ENCODE results near the gene CHRNB1.

CHRNB1 gene

DNA sequence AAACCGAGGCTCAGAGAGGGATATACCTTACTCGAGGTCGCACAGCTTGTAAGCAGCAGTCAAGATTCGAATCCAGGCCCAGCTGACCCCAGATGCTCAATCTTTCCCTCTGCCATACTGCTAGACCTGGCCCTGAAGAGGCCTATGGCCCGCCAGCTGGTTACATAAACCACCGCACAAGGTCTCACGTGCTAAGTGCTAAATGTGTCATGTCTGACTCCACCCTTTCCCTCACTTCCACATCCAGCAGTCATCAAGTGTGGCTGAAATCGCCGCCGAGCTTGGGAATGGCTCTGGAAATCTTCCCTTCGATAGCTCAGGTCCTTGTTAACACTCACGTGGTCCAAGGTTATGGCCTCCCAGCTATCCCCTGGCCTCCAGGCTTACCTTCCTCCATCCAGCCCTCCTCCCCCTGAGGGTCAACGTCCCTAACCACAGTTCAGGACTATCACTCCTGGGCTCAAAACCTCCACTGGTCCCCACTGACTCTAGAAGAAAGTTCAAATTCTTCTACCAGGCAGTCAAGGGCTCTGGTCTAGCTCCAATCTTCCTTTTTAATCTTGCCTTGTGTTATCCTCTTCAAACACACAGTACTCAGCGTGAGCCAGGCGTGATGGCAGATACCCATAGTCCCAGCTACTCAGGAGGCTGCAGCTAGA lies 31.0 kb downstream of the CHRNB1 start:
- Histone ChIP-seq H3K36me3 (replicated peaks in 1 of 2; ENCODE audit: control insufficient read depth in 2 of 2, insufficient read depth in 2 of 2, low read length in 2 of 2) (peaks cover 0 to 3% of the 10 kb centered on the region in 2 donors), H2AK5ac (ENCODE audit: low read depth, low read length) (no peak overlapping the region), H3K9me3 (replicated peaks in 1 of 2; ENCODE audit: control insufficient read depth in 2 of 2, insufficient read depth in 1 of 2, low read depth in 1 of 2, low read length in 2 of 2) (no peaks in the 10 kb centered on the region), H2BK5ac (ENCODE audit: low read length) (no peak overlapping the region), H3K4me3 (ENCODE audit: low read length in 2 of 2) (no peak overlapping the region), H2BK15ac (ENCODE audit: low read length) (no peak overlapping the region), H3K9ac (ENCODE audit: low read depth, low read length, poor library complexity) (no peak overlapping the region), H3K4me1 (ENCODE audit: control insufficient read depth in 2 of 2, insufficient read depth in 1 of 2, low read depth in 1 of 2, low read length in 2 of 2) (peaks cover 18 to 20% of the 10 kb centered on the region in 2 donors), H3K4me2 (ENCODE audit: insufficient read depth, low read length, poor library complexity, severe bottlenecking) (no peak overlapping the region), H3K27me3 (ENCODE audit: control insufficient read depth in 3 of 3, insufficient read depth in 3 of 3, low read depth in 1 of 3, low read length in 3 of 3) (no peaks in the 10 kb centered on the region), H2BK120ac (ENCODE audit: low read depth, low read length) (no peak overlapping the region), H2BK12ac (ENCODE audit: low read length) (no peak overlapping the region), H4K91ac (ENCODE audit: low read depth, low read length, poor library complexity) (no peak overlapping the region), H3K14ac (ENCODE audit: low read length) (no peak overlapping the region), H2AFZ (ENCODE audit: low read length) (no peak overlapping the region), H4K8ac (ENCODE audit: low read depth, low read length) (no peak overlapping the region), H3K79me1 (ENCODE audit: low read depth, low read length) (peaks cover 18% of the 10 kb centered on the region), H3K27ac (replicated peaks; ENCODE audit: low read length) (no peak overlapping the region), H3K23ac (ENCODE audit: low read depth, low read length, poor library complexity) (no peak overlapping the region), H3K4ac (ENCODE audit: low read length) (no peak overlapping the region), H3K18ac (ENCODE audit: low read length) (no peak overlapping the region)
- no peak for DNase-seq (ENCODE audit: low spot score)
- no CpG with 5 or more reads among the region's 15 CpGs for WGBS, 2 donors (ENCODE audit: extremely low coverage in 2 of 2, insufficient read length in 2 of 2, insufficient replicate concordance in 1 of 2)

DNA sequence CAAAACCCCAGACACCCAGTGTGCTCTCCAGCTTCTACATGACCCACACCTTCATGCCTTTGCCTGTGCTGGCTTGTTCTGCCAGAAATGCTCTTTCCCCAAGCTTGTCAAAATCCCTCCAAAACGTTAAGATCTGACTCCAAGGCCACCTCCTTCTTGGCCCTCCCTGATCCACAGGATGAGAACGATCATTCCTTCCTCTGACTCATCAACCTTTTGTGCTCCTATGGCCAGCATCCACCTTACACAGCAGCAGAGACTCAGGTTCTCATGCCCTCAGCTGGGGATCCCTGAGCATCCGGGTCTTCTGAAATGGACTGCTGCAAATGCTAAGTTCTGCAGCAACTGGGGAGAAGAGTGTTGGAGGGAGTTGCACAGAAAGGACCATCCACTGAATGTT lies 31.6 kb downstream of the CHRNB1 start:
- Histone ChIP-seq H3K36me3 (replicated peaks in 1 of 2; ENCODE audit: control insufficient read depth in 2 of 2, insufficient read depth in 2 of 2, low read length in 2 of 2) (peaks cover 0 to 3% of the 10 kb centered on the region in 2 donors), H2AK5ac (ENCODE audit: low read depth, low read length) (no peak overlapping the region), H3K4me2 (ENCODE audit: insufficient read depth, low read length, poor library complexity, severe bottlenecking) (no peak overlapping the region), H2AFZ (ENCODE audit: low read length) (no peak overlapping the region), H3K4me1 (ENCODE audit: control insufficient read depth in 2 of 2, insufficient read depth in 1 of 2, low read depth in 1 of 2, low read length in 2 of 2) (peaks cover 18 to 20% of the 10 kb centered on the region in 2 donors), H3K18ac (ENCODE audit: low read length) (no peak overlapping the region), H2BK120ac (ENCODE audit: low read depth, low read length) (no peak overlapping the region), H2BK15ac (ENCODE audit: low read length) (no peak overlapping the region), H2BK12ac (ENCODE audit: low read length) (no peak overlapping the region), H4K8ac (ENCODE audit: low read depth, low read length) (no peak overlapping the region), H3K79me1 (ENCODE audit: low read depth, low read length) (peaks cover 18% of the 10 kb centered on the region), H3K9me3 (replicated peaks in 1 of 2; ENCODE audit: control insufficient read depth in 2 of 2, insufficient read depth in 1 of 2, low read depth in 1 of 2, low read length in 2 of 2) (no peaks in the 10 kb centered on the region), H2BK5ac (ENCODE audit: low read length) (no peak overlapping the region), H3K4me3 (ENCODE audit: low read length in 2 of 2) (no peak overlapping the region), H3K4ac (ENCODE audit: low read length) (no peak overlapping the region), H3K27ac (replicated peaks; ENCODE audit: low read length) (no peak overlapping the region), H3K23ac (ENCODE audit: low read depth, low read length, poor library complexity) (no peak overlapping the region), H3K27me3 (ENCODE audit: control insufficient read depth in 3 of 3, insufficient read depth in 3 of 3, low read depth in 1 of 3, low read length in 3 of 3) (no peaks in the 10 kb centered on the region), H4K91ac (ENCODE audit: low read depth, low read length, poor library complexity) (no peak overlapping the region), H3K14ac (ENCODE audit: low read length) (no peak overlapping the region), H3K9ac (ENCODE audit: low read depth, low read length, poor library complexity) (no peak overlapping the region)
- no CpG with 5 or more reads among the region's 3 CpGs for WGBS, 2 donors (ENCODE audit: extremely low coverage in 2 of 2, insufficient read length in 2 of 2, insufficient replicate concordance in 1 of 2)
- no peak for DNase-seq (ENCODE audit: low spot score)

DNA sequence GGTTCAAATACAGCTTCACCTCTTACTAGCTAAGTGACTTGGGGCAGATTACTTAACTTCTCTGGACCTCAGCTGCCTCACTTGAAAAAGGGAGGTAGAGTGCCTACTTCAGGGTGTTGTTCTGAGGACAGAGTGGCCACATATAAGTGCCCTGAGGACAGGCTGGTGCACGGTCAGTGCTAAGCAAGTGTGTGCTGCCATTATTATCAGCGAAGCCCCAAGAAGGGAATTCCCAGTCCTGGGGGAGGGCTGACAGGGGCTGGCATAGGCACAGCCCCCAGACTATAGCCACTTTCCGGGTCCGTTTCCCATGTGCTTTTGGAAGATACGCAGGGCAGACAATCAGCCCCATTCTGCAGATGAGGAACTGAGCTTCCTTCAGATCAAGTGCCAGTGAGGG lies 32.1 kb downstream of the CHRNB1 start:
- Histone ChIP-seq H3K79me1 (ENCODE audit: low read depth, low read length) (peaks cover 18% of the 10 kb centered on the region), H3K4me1 (ENCODE audit: control insufficient read depth in 2 of 2, insufficient read depth in 1 of 2, low read depth in 1 of 2, low read length in 2 of 2) (peaks cover 18 to 20% of the 10 kb centered on the region in 2 donors), H3K4me2 (ENCODE audit: insufficient read depth, low read length, poor library complexity, severe bottlenecking) (no peak overlapping the region), H4K91ac (ENCODE audit: low read depth, low read length, poor library complexity) (no peak overlapping the region), H3K27me3 (ENCODE audit: control insufficient read depth in 3 of 3, insufficient read depth in 3 of 3, low read depth in 1 of 3, low read length in 3 of 3) (no peaks in the 10 kb centered on the region), H3K9me3 (replicated peaks in 1 of 2; ENCODE audit: control insufficient read depth in 2 of 2, insufficient read depth in 1 of 2, low read depth in 1 of 2, low read length in 2 of 2) (no peaks in the 10 kb centered on the region), H3K9ac (ENCODE audit: low read depth, low read length, poor library complexity) (no peak overlapping the region), H3K4ac (ENCODE audit: low read length) (peak overlapping the region; percentile 76), H2AK5ac (ENCODE audit: low read depth, low read length) (no peak overlapping the region), H3K36me3 (replicated peaks in 1 of 2; ENCODE audit: control insufficient read depth in 2 of 2, insufficient read depth in 2 of 2, low read length in 2 of 2) (peaks cover 0 to 3% of the 10 kb centered on the region in 2 donors), H2BK120ac (ENCODE audit: low read depth, low read length) (no peak overlapping the region), H3K27ac (replicated peaks; ENCODE audit: low read length) (no peak overlapping the region), H2BK12ac (ENCODE audit: low read length) (peak overlapping the region; percentile 46), H2AFZ (ENCODE audit: low read length) (no peak overlapping the region), H3K18ac (ENCODE audit: low read length) (no peak overlapping the region), H3K14ac (ENCODE audit: low read length) (no peak overlapping the region), H3K4me3 (ENCODE audit: low read length in 2 of 2) (no peak overlapping the region), H3K23ac (ENCODE audit: low read depth, low read length, poor library complexity) (peak overlapping the region; percentile 80), H2BK5ac (ENCODE audit: low read length) (peak overlapping the region; percentile 75), H4K8ac (ENCODE audit: low read depth, low read length) (no peak overlapping the region), H2BK15ac (ENCODE audit: low read length) (peak overlapping the region; percentile 49)
- DNase-seq (ENCODE audit: low spot score) = no peak
- no CpG with 5 or more reads among the region's 5 CpGs for WGBS, 2 donors (ENCODE audit: extremely low coverage in 2 of 2, insufficient read length in 2 of 2, insufficient replicate concordance in 1 of 2)

DNA sequence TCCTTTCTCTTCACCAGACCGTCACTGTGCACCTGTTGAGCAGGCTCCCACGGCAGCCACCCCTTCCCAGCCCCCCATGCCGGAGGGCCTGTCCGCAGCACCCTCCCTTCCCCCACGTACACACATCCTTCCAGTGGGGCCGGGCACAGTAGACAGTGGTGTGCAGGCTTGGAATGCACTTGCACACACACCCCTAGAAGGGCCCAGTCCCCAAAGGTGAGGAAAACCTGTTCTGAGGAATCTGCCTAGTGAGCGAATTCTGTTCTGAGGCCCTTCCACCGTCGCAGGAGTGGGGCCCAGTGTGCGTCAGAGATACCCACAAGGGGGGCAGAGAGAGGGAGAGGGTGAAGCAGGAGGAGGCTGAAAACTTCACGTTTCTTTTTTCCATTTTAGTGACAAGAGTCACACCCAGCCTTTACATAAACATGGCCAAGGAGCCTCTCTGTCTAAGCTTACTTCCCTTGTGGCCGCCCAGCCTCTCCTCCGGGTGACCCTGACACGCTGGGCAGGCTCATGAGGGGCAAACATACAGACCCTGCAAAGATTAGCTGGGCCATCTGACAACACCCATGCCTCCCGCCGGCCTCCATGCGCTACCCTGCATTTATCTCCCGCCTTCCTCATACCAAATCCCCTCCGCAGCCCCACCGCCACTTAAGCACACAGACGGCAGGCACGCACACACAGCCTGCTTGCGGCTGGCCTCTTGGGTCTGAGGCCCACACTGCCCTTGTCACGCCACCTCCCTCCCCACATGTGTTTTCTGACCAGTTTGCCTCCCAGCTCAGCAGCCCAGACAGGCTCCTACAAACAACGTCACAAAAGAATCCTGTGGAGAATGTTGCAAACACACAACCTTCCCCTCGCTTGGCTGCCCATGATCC lies 32.8 kb downstream of the CHRNB1 start:
- peak overlapping the region; percentile 90 for H2BK12ac ChIP-seq (ENCODE audit: low read length)
- H3K4me3 ChIP-seq (ENCODE audit: low read length in 2 of 2) = peak overlapping the region in 1 of 2 donors; percentile 92
- peak overlapping the region; percentile 75 for H2BK5ac ChIP-seq (ENCODE audit: low read length)
- H3K14ac ChIP-seq (ENCODE audit: low read length) = peak overlapping the region; percentile 82
- H4K91ac ChIP-seq (ENCODE audit: low read depth, low read length, poor library complexity) = peak overlapping the region; percentile 30
- H2BK120ac ChIP-seq (ENCODE audit: low read depth, low read length) = no peak overlapping the region
- H3K18ac ChIP-seq (ENCODE audit: low read length) = peak overlapping the region; percentile 71
- peak overlapping the region; percentile 76 for H3K4ac ChIP-seq (ENCODE audit: low read length)
- peak overlapping the region; percentile 99 for H2AK5ac ChIP-seq (ENCODE audit: low read depth, low read length)
- no peak overlapping the region for H4K8ac ChIP-seq (ENCODE audit: low read depth, low read length)
- H3K36me3 ChIP-seq (replicated peaks in 1 of 2; ENCODE audit: control insufficient read depth in 2 of 2, insufficient read depth in 2 of 2, low read length in 2 of 2) = peaks cover 0 to 3% of the 10 kb centered on the region in 2 donors
- peak overlapping the region; percentile 91 for H3K23ac ChIP-seq (ENCODE audit: low read depth, low read length, poor library complexity)
- peaks cover 21 to 24% of the 10 kb centered on the region in 2 donors for H3K4me1 ChIP-seq (ENCODE audit: control insufficient read depth in 2 of 2, insufficient read depth in 1 of 2, low read depth in 1 of 2, low read length in 2 of 2)
- WGBS, 2 donors (ENCODE audit: extremely low coverage in 2 of 2, insufficient read length in 2 of 2, insufficient replicate concordance in 1 of 2) = no CpG with 5 or more reads among the region's 26 CpGs
- H3K9me3 ChIP-seq (replicated peaks in 1 of 2; ENCODE audit: control insufficient read depth in 2 of 2, insufficient read depth in 1 of 2, low read depth in 1 of 2, low read length in 2 of 2) = no peaks in the 10 kb centered on the region
- H3K79me1 ChIP-seq (ENCODE audit: low read depth, low read length) = peaks cover 18% of the 10 kb centered on the region
- H2AFZ ChIP-seq (ENCODE audit: low read length) = no peak overlapping the region
- H2BK15ac ChIP-seq (ENCODE audit: low read length) = peak overlapping the region; percentile 96
- DNase-seq (ENCODE audit: low spot score) = no peak
- H3K27ac ChIP-seq (replicated peaks; ENCODE audit: low read length) = peak overlapping the region; percentile 31
- H3K27me3 ChIP-seq (ENCODE audit: control insufficient read depth in 3 of 3, insufficient read depth in 3 of 3, low read depth in 1 of 3, low read length in 3 of 3) = no peaks in the 10 kb centered on the region
- H3K9ac ChIP-seq (ENCODE audit: low read depth, low read length, poor library complexity) = peak overlapping the region; percentile 60
- H3K4me2 ChIP-seq (ENCODE audit: insufficient read depth, low read length, poor library complexity, severe bottlenecking) = peak overlapping the region; percentile 25
